Keratinocyte (primary cell): Measurements from ENCODE around the gene TBC1D2. TPM values are rescaled to one million over a fixed set of nuclear protein-coding genes. Genes with fewer than 3 reads are reported as not detected.

Source experiments
- DNase-seq: peaks from one replicate; pipeline ENCODE4 v3.0.0-alpha.2; 2011; ENCODE audit warnings: low read depth, missing footprints, low spot score
- FAIRE-seq: peaks from 2 replicates; lab custom pipeline; 2011; peaks lifted over from hg19 to GRCh38; lab: Jason Lieb, UNC
- H2AFZ ChIP-seq: 2 replicates; pipeline ENCODE4 v1.6.0; 2012; ENCODE audit warnings: low read length, control low read depth, inconsistent platforms; ENCODE audit not compliant: control insufficient read depth
- H3K27ac ChIP-seq: 2 replicates; pipeline ENCODE4 v1.5.1; 2011; ENCODE audit warnings: low read length; ENCODE audit not compliant: control insufficient read depth, insufficient read depth
- H3K27me3 ChIP-seq: 3 replicates; pipeline ENCODE4 v1.6.0; 2011; ENCODE audit warnings: low read length; ENCODE audit not compliant: control insufficient read depth, insufficient read depth; ENCODE audit errors: extremely low read depth
- H3K36me3 ChIP-seq, 2 experiments: 2 replicates in 1 of 2; 3 replicates in 1 of 2; pipeline ENCODE4 v1.5.1; 2011; ENCODE audit warnings: low read length in 2 of 2, mild to moderate bottlenecking in 1 of 2; ENCODE audit not compliant: control insufficient read depth in 2 of 2, insufficient read depth in 2 of 2; ENCODE audit errors: extremely low read depth in 1 of 2
- H3K4me1 ChIP-seq: 3 replicates; pipeline ENCODE4 v1.5.1; 2011; ENCODE audit warnings: low read length; ENCODE audit not compliant: control insufficient read depth, insufficient read depth; ENCODE audit errors: extremely low read depth
- H3K4me2 ChIP-seq: 3 replicates; pipeline ENCODE4 v1.6.0; 2011; ENCODE audit warnings: low read depth, low read length; ENCODE audit not compliant: control insufficient read depth, insufficient read depth; ENCODE audit errors: extremely low read depth
- H3K4me3 ChIP-seq, 3 experiments: fragments of 200-600 bp in 1 of 3; sonication (generic) in 1 of 3; 2 replicates in 2 of 3; 3 replicates in 1 of 3; pipeline ENCODE4 v1.5.1; 2011 to 2016; ENCODE audit warnings: low read length in 3 of 3, mild to moderate bottlenecking in 3 of 3, control low read depth in 2 of 3, inconsistent platforms in 1 of 3, low read depth in 1 of 3, mixed read lengths in 1 of 3, mixed run types in 1 of 3, moderate library complexity in 1 of 3; ENCODE audit not compliant: control insufficient read depth in 2 of 3, insufficient read depth in 2 of 3; ENCODE audit errors: extremely low read depth in 1 of 3
- H3K79me2 ChIP-seq: 2 replicates; pipeline ENCODE4 v1.6.0; 2012; ENCODE audit warnings: low read length; ENCODE audit not compliant: control insufficient read depth, insufficient read depth
- H3K9ac ChIP-seq: 3 replicates; pipeline ENCODE4 v1.6.0; 2011; ENCODE audit warnings: low read length; ENCODE audit not compliant: control insufficient read depth, insufficient read depth; ENCODE audit errors: extremely low read depth
- H3K9me1 ChIP-seq: 3 replicates; pipeline ENCODE4 v1.6.0; 2011; ENCODE audit warnings: low read length; ENCODE audit not compliant: control insufficient read depth, insufficient read depth; ENCODE audit errors: extremely low read depth
- H3K9me3 ChIP-seq: 2 replicates; pipeline ENCODE4 v1.5.1; 2012; ENCODE audit warnings: low read depth, low read length; ENCODE audit not compliant: control insufficient read depth
- H4K20me1 ChIP-seq: 3 replicates; pipeline ENCODE4 v1.6.0; 2011; ENCODE audit warnings: low read length; ENCODE audit not compliant: control insufficient read depth, insufficient read depth; ENCODE audit errors: extremely low read depth
- CTCF ChIP-seq, 3 experiments: IDR thresholded peaks in 1 of 3; conservative IDR thresholded peaks in 1 of 3; optimal IDR thresholded peaks in 1 of 3; 2 replicates in 2 of 3; 3 replicates in 1 of 3; pipeline versions ENCODE3 to v1.5.1; 2011; ENCODE audit warnings: low read length in 3 of 3, mild to moderate bottlenecking in 3 of 3, moderate library complexity in 2 of 3, control low read depth in 1 of 3, inconsistent platforms in 1 of 3; ENCODE audit not compliant: insufficient read depth in 2 of 3; ENCODE audit errors: extremely low read depth in 1 of 3
- EZH2 ChIP-seq: IDR thresholded peaks from one replicate; pipeline ENCODE4 v1.6.1; 2012; ENCODE audit warnings: inconsistent platforms, mild to moderate bottlenecking, low read length, moderate library complexity
- dilution Hi-C: fragments of 300-500 bp; cut with MboI; formaldehyde crosslinking; loops from one replicate; pipeline ENCODE4 v1.7.0; 2020; ENCODE audit warnings: low sequenced_read_pairs; ENCODE audit not compliant: extremely low pct_ligation_motif_present
- polyA plus RNA-seq, 5 experiments: library from polyadenylated mRNA; depleted of rRNA in 3 of 5; stranded (reverse) in 3 of 5; stranded (forward) in 1 of 5; unstranded in 1 of 5; fragments of >200 nt; gene quantifications; 1 replicate in 1 of 5; 2 replicates in 3 of 5; 3 replicates in 1 of 5; pipeline versions ENCODE4 v1.2.1 to v1.2.3, GENCODE V29; 2011 to 2012; ENCODE audit warnings: missing spikeins in 2 of 5, low read depth in 1 of 5, low replicate concordance in 1 of 5

Gene TBC1D2
- polyA plus RNA-seq, 1 donor (not counting 4 experiments of a cell fraction or from before 2014, with no cell fraction given) = 59.2 TPM

- H4K20me1 ChIP-seq = no peaks in the 10 kb centered on the region
- H3K4me3 ChIP-seq = no peak overlapping the region
- H3K4me2 ChIP-seq = no peak overlapping the region
- no peak for DNase-seq
- H2AFZ ChIP-seq = no peak overlapping the region
- TF ChIP-seq CTCF (optimal IDR thresholded peaks at IDR 0.05 in 1 of 3, IDR thresholded peaks at IDR 0.05 in 1 of 3, conservative IDR thresholded peaks at IDR 0.05 in 1 of 3; ENCODE audit: extremely low read depth in 1 of 3, insufficient read depth in 2 of 3, low read length in 3 of 3) = no peak
- TF ChIP-seq EZH2 = no peak
- FAIRE-seq = no peak
- no peak overlapping the region for H3K27ac ChIP-seq
- no peaks in the 10 kb centered on the region for H3K9me3 ChIP-seq
- H3K4me1 ChIP-seq = peaks cover 9% of the 10 kb centered on the region
- no peaks in the 10 kb centered on the region for H3K27me3 ChIP-seq
- H3K79me2 ChIP-seq = peaks cover 14% of the 10 kb centered on the region
- no peak overlapping the region for H3K9ac ChIP-seq
- dilution Hi-C loops = no loop called here
- H3K36me3 ChIP-seq = peaks cover 51 to 82% of the 10 kb centered on the region in 2 experiments
- peaks cover 2% of the 10 kb centered on the region for H3K9me1 ChIP-seq
These were observed 26.4 kb downstream of the TBC1D2 start for GRCh38 chr9:98229090-98229395.

GRCh38 chr9:98228392-98229089 is 26.9 kb downstream of the TBC1D2 start:
- TF ChIP-seq CTCF (optimal IDR thresholded peaks at IDR 0.05 in 1 of 3, IDR thresholded peaks at IDR 0.05 in 1 of 3, conservative IDR thresholded peaks at IDR 0.05 in 1 of 3; ENCODE audit: extremely low read depth in 1 of 3, insufficient read depth in 2 of 3, low read length in 3 of 3) = no peak
- no peak for TF ChIP-seq EZH2
- no peak overlapping the region for H3K4me2 ChIP-seq
- no peaks in the 10 kb centered on the region for H3K27me3 ChIP-seq
- no peak overlapping the region for H2AFZ ChIP-seq
- H3K9me3 ChIP-seq = no peaks in the 10 kb centered on the region
- H3K9ac ChIP-seq = no peak overlapping the region
- H3K36me3 ChIP-seq = peaks cover 47 to 77% of the 10 kb centered on the region in 2 experiments
- H3K4me1 ChIP-seq = peaks cover 13% of the 10 kb centered on the region
- DNase-seq = no peak
- peaks cover 8% of the 10 kb centered on the region for H3K79me2 ChIP-seq
- no peak overlapping the region for H3K4me3 ChIP-seq
- no peaks in the 10 kb centered on the region for H4K20me1 ChIP-seq
- FAIRE-seq = no peak
- dilution Hi-C loops = no loop called here
- no peak overlapping the region for H3K27ac ChIP-seq
- peaks cover 2% of the 10 kb centered on the region for H3K9me1 ChIP-seq
